HG03521 (cell line): ENCODE data around the gene NEU1.
"Not testable (repeated sequence)": the region's sequence is repeated elsewhere in the genome, so short reads cannot be mapped to it uniquely, and the experiment has no call there.

ENCODE experiments used
- ATAC-seq: cut with Tn5 transposase; IDR thresholded peaks from one replicate; pipeline ENCODE4 v1.9.1; 2021; ENCODE audit warnings: mild to moderate bottlenecking, moderate library complexity; ENCODE audit not compliant: unreplicated experiment

Gene NEU1

DNA sequence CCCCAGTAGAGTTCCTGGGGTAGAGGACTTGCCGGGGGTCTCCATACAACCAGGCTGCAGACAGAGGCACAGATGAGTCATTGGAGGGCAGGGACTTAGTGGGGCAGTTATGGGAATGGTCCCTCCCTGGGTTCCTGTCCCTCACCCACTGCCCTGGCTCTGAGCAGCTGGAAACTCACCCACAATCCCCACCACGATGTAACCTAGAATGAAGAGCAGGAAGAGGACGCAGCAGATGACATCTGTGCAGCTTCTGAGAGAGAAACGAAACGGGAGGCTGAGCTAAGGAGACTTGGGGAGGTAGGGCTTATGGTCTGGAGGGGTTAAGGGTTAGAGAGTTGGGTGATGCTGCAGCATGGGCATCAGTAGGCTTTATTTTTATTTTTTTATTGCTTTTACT, 13.3 kb upstream of the NEU1 start:
- no peak for ATAC-seq

DNA sequence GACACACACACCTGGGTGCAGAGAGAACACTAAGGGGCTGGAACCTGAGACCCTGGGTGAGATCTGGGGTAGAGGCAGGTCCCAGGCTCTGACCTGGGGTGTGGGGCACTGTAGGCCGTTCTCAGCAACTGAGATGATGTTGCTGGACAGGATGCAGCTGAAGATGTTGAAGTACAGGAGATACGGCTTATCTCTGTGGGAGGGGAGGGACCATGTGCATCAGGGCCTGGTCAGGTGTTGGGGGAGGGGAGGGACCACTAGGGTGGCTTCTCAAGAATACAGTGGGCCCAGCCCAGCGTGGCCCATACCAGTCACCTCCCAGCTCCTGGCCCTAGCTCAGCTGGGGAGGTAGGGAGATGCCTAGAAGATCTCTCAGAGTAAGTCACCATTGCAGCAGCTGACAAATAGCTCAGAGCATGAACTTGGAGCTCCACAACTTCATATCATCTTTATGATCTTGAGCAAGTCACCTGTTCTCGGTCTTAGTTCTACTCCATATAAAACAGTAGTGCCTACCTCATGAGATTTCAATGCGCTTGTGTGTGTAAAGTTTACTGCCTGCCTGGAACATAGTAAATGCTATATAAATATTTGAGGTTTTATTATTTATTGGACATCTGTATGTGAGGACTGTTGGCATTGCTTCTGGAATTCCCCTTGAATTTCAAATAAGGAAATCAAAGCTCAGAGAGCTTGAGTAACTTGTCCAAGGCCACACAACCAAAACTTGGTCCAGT, 12.4 kb upstream of the NEU1 start:
- ATAC-seq: no peak

DNA sequence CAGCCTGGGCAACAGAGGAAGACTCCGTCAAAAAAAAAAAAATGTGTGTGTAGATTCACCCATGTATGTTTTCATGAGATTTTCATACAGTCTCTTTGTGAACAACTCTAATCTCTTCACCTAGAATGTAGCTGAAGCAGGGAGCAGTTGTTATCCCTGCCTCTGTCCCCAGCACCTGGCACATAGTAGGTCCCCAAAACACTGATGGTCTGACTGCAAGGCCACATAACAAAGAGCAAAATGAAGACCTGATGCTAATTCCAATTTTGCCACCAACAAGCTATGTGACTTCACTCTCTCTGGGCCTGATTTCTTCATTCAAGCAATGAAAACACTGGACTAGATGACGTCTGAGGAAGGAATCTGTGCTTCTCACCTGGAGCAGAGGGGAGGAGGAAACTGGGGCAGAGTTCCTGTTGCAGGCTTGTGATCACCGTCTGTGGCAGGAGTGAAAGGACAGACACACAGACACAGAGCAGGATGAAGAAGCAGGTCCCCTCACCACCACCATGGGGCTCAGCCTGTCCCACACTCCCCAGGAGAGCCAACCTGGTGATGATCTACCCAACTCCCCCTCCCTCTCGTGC, 11.6 kb upstream of the NEU1 start:
- no peak for ATAC-seq

DNA sequence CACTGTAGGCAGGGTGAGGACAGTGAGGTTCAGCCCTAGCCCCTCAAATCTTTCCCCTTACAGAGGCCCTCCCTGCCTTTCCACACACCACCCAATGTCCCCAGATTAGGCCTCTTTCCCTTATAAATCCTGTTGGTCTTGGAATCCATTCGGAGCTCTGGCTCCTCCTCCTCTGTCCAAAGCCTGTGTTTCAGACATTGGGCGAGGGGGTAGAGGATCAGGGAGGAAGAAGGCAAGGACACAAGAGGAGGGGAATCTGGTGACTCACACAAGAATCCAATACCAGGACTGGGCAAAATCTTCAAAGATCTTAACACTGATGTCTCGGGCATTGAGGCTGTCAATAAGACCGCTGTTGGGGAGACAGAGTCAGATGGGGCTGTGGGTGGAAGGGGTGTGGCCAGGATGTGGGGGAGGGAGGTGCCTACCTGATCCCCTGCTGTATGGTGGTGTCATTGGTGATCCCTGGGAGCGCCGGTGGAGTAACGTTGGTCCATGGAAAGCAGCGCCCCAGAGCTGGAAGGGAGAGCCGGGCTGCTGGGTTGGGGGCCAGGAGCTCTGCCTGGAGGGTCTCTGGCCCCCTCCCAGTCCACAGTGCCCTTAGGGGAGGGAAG, 8.5 kb upstream of the NEU1 start:
- no peak for ATAC-seq

DNA sequence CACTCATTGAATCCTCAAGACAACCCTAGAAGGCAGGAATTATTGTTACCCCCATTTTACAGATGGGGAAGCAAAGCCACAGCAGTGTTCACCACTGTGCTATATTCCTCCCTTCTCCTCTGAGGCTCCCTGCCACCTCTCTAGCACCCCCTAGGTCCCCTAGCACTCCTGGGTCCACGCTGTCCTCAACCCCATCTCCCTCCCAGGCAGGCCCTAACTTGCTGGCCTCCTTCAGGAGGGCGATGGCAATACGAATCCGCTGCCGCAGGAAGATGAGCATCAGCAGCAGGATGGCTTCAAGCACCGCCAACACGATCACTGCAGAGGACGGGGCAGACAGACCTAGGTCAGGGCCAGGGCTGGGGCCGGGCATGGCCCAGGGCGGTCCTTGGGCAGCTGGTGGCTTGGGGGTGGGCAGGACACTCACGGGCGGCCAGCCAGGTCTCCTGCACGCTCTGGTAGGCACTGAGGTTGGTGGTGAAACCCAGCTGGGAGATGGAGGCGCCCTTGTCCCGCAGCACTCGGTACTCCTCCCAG, 7.8 kb upstream of the NEU1 start:
- no peak for ATAC-seq

DNA sequence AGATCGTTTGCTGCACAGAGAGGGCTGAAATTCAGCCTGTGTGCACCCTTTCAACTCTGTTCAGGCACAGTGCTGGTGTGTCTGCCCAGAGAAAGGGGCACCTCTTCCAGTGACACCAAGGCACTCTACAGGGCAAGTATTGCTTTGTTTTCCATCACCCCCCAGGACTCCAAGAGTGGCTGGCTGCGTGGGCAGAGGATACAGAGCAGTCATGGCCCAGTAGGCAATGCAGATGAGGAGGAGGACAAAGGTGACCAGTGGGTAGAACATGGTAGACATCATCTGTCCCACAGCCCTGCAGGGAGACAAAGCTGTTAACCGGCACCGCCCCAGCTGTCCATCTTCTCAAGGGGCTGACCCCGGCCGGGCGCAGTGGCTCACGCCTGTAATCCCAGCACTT, 6.7 kb upstream of the NEU1 start:
- ATAC-seq: no peak

DNA sequence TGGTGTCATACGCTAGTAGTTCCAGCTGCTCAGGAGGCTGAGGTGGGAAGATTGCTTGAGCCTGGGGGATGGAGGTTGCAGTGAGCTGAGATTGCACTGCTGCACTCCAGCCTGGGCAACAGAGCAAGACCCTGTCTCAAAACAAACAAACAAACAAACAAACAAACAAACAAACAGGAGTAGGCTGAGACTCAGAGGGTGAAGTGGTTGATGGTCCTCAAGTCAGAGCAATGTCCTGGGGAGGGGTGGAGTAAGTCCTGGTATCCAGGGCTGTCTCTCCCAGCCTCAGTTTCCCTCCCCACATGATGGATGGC, 6.0 kb upstream of the NEU1 start:
- ATAC-seq: not testable (repeated sequence)

DNA sequence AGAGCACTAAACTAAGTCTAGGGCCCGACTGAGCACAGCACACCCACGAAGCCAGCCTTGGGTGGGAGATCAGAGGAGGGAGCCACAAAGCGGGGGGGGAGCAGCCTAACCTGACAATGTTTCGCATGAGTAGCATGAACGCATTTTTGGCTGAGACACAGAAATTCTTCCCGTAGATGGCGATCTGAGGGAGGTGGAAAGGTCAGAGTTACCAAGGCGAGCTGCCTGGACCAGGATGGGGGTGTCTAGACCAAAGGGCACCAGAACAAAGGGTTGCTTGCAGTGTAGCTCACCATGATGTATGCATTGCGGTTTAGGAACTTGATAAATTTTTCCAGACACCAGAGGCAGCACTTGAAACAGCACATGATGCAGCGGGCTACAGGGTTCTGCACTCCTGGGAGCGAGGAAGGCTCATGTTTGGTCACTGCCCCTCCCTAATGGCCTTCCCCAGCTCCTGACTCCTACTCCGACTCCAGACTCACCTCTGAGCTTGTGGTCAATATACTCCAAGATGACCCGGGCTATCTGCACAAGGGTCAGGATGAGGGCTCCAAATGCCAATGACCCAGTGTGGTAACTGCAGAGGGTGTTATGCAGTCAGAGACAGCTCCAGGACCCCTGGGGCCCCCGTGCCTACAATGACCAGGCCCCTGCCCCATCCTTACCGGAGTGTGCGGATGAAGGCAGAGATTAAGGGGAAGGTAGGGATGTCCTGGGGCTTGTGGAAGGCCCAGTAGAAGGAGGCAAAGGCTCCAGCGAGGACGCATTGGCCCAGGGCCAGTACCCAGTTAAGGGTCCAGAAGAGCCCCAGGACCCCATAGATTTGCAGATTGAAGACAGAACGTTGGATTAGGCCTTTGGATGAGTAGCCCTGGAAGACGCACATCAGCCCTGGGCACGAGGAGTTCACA, 2.8 kb upstream of the NEU1 start:
- ATAC-seq: no peak

DNA sequence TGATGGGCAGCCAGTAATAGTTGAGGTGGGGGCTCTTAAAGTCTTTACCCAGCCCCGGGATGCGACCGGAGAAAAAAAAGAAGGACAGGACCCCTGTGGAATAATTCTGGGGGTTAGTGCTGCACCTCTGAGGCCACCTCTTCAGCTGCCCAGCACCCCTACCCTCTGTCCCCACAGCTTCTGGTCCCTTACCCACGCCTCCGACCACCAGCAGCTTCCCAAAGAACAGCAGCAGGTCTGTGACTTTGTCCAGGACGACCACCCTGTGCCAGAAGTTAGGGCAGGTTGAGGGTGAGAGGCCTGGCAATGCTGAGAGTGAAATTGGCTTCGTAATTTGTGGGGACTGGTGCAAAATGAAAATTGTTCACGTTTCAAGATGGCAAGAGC, 2.2 kb upstream of the NEU1 start:
- no peak for ATAC-seq

DNA sequence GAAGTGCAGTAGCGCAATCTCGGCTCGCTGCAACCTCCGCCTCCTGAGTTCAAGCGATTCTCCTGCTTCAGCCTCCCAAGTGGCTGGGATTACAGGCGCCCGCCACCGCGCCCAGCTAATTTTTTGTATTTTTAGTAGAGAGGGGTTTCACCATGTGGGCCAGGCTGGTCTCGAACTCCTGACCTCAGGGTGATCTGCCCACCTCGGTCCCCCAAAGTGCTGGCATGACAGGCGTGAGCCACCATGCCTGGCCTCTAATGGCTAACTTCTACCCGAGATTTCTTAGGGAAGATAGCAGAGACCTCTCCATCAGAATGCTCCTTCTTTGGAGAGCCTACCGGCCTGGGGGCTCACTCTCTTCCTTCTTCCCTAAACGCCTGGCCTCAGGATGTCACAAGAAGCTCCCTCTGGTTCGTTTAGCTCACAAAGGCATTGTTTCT, 1.5 kb upstream of the NEU1 start:
- not testable (repeated sequence) for ATAC-seq

DNA sequence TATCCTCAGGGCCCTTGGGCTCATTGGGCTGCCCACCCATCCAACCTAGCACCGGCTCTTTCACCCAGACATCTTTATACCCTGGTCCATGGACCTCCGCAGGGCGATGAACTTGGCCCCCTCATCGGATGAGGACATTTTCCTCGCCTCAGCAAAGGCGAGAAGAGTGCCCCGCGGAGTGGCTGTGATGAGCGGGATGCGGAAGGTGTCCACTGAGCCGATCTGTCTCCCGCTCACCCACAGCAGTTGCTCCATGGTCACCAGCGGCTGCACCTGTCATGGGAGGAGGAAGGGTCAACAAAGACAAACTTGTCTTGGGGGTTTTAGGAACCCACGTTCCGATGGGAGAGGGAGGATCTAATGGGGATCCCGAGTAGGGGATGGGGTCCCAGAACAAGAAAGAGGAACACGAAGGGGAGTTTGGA, 690 bp downstream of the NEU1 start:
- no peak for ATAC-seq

DNA sequence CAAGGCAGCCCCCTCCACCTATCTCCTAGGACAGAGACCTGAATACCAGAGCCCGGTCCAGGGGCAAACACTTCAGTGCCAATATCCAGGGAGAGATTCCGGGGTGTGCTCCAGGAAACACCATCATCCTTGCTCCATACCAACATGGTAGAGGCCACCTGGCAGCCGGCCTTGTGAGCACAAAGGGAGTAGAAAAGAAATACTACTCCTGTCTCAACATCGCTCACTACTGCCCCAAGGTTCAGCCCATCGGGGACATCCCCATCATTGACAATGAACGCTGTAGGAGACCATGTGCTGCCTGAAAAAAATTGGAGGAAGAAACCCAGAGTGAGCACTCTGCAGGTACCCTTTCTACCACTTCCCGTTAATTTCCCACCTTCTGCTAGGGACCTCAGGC, 1.5 kb downstream of the NEU1 start:
- ATAC-seq: no peak

DNA sequence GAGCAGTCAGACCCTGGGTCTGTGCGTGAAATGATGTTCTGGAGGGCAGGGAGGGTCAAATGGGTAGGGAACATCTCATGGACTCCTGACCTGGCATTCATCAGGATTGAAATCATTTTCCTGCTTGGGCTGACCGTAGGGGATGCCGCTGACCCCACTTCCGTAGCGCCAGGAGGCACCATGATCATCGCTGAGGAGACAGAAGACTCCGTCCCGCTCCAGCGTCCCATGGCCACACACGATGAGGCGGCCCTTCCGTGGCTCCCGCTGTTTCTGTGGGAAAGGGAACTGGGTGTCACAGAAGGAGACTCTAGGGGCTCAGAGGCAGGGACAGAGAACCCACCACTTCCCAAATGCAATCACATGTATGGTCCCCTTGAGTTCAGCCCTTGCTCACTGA, 2.3 kb downstream of the NEU1 start:
- ATAC-seq: no peak

DNA sequence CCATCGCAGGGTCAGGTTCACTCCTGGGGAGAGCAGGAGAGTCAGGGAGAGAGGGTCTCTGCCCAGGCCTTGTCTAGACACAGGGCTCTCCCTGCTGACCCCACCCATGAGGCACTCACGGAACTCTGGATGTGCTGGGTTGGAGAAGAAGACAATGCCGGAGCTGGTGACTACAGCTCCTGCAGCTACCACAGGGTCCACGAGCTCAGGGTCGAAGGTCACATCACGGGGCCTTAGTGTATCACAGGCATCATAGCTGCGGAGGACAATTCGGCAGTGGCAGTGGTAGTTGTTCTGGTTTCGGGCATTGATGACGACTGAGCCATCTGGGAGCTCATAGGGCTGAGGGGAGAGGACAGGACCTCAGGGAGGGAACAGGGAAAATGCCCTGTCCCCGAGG, 2.7 kb downstream of the NEU1 start:
- no peak for ATAC-seq

DNA sequence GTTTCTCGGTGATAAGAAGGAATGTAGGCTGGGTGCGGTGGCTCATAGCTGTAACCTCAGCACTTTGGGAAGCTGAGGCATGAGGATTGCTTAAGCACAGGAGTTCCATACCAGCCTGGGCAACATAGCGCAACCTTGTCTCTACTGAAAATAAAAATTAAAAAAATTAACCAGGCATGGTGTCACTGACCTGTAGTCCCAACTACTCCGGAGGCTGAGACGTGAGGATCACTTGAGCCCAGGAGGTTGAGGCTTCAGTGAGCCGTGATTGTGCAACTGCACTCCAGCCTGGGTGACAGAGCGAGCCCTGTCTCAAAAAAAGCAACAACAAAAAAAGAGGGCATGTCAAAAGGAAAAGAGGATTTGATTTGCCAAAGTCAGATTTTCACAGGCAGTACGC, 3.9 kb downstream of the NEU1 start:
- ATAC-seq: no peak

DNA sequence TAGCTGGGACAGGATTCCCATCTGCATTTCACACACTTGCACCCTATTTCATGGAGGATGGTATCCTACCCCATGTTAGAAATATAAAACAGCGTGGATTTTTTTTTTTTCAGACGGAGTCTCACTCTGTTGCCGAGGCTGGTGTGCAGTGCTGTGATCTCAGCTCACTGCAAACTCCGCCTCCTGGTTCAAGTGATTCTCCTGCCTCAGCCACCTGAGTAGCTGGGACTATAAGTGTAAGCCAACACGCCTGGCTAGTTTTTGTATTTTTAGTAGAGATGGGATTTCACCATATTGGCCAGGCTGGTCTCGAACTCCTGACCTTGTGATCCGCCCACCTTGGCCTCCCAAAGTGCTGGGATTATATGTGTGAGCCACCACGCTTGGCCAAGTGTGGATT, 4.8 kb downstream of the NEU1 start:
- ATAC-seq: not testable (repeated sequence)

DNA sequence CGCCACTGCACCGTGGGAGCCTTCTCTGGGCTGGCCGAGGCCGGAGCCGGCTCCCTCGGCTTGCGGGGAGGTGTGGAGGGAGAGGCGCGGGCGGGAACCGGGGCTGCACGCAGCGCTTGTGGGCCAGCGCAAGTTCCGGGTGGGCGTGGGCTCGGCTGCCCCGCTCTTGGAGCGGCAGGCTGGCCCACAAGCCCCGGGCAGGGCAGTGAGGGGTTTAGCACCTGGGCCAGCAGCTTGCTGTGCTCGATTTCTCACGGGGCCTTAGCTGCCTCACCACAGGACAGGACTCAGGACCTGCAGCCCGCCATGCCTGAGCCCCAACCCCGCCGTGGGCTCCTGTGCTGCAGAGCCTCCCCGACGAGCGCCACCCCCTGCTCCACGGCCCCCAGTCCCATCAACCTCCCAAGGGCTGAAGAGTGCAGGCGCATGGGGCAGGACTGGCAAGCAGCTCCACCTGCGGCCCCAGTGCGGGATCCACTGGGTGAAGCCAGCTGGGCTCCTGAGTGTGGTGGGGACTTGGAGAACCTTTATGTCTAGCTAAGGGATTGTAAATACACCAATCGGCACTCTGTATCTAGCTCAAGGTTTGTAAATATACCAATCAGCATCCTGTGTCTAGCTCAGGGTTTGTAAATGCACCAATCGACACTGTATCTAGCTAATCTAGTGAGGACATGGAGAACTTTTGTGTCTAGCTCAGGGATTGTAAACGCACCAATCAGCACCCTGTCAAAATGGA, 10.5 kb downstream of the NEU1 start:
- not testable (repeated sequence) for ATAC-seq

DNA sequence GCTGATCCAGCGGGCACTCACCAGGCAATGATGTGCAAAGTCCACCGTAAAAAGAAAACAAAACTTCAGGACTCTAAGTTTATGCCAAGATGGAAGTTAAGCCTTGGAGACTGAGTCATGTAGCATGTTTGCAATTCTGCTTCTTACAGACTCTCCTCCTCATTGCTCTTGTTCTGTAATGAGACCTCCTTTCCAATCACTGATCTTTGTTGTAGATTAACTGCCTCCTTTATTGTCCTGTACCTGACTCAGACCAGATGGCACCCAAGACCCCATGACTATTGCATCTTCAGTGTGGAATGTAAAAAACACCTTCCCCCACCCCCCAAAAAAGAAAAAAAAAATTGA, 11.2 kb downstream of the NEU1 start:
- no peak for ATAC-seq

DNA sequence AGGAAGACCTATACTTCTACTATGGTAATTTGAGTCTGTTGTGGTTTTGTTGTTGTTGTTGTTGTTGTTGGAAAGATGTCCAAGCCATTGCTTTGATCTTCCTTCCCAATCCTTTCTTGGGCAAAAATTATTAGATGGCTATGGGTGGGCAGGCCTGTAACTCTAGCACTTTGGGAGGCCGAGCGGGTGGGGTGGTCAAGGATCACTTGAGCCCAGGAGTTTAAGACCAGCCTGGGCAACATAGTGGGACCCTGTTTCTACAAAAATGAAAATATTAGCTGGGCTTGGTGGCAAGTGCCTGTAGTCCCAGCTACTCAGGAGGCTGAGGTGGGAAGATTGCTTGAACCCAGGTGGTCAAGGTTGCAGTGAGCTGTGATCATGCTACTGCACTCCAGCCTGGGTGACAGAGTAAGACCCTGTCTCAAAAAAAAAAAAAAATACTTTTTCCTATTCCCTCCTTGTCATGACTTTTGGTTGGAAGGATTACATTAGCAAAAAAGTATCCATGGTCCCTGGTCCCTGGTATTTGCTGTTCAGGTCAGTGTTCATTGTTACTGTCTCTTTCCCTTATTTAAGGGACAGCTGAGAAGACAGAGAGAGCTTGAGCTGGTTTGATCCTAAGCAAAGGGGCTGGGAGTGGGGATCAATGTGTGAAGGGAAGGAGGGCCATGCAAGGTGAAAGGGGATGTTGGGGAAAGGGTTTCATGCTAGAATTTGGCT, 11.7 kb downstream of the NEU1 start:
- ATAC-seq: no peak
